GM12878 (cell line): ENCODE results near the gene ACTR2. TPM values are rescaled to one million over a fixed set of nuclear protein-coding genes. Genes with fewer than 3 reads are reported as not detected.

Experiments
- CBX3 ChIP-seq: fragments of 200-600 bp; sonication (generic); IDR thresholded peaks from 2 replicates; pipeline ENCODE4 v1.6.1; 2016; ENCODE audit warnings: low read depth, borderline replicate concordance
- ESRRA ChIP-seq: IDR thresholded peaks from 2 replicates; pipeline ENCODE4 v1.6.1; 2012; ENCODE audit warnings: mild to moderate bottlenecking, low read length, improper control_type of control experiment
- FOXK2 ChIP-seq: fragments of 450-650 bp; IDR thresholded peaks from 2 replicates; pipeline ENCODE4 v1.6.1; 2017; ENCODE audit warnings: mild to moderate bottlenecking, moderate library complexity
- ZNF622 ChIP-seq: fragments of 450-650 bp; IDR thresholded peaks from 2 replicates; pipeline ENCODE4 v1.6.1; 2017; ENCODE audit warnings: mild to moderate bottlenecking, inconsistent platforms
- polyA plus RNA-seq, 11 experiments: library from polyadenylated mRNA; depleted of rRNA in 4 of 11; unstranded in 6 of 11; stranded (reverse) in 5 of 11; fragments of >200 nt; fragmentation: Nextera tagmentation in 4 of 11; fragmentation: Illumina TruSeq in 1 of 11; extraction: Ambion mirVana in 4 of 11; extraction: Trizol in 1 of 11; gene quantifications; 1 replicate in 1 of 11; 2 replicates in 10 of 11; pipeline versions ENCODE4 v1.2.1 to v1.2.3, GENCODE V29; 2011 to 2016; ENCODE audit warnings: inconsistent platforms in 2 of 11, missing spikeins in 2 of 11, low read depth in 1 of 11
- total RNA-seq, 4 experiments: library from RNA; depleted of rRNA in 3 of 4; stranded (reverse); fragments of >200 nt in 3 of 4; fragmentation: Illumina TruSeq in 1 of 4; extraction: Trizol in 1 of 4; gene quantifications; 2 replicates each; pipeline versions ENCODE4 v1.2.1 to v1.2.3, GENCODE V29; 2013 to 2021
- TF ChIP-seq, protein P1 (sequence below): IDR thresholded peaks from 2 replicates; pipeline ENCODE4 v1.6.1; 2012; ENCODE audit warnings: low read length, inconsistent platforms
- TF ChIP-seq, protein P2 (sequence below): fragments of 450-650 bp; IDR thresholded peaks from 2 replicates; pipeline ENCODE4 v1.6.1; 2017; ENCODE audit warnings: borderline replicate concordance
- TF ChIP-seq, protein P3 (sequence below): IDR thresholded peaks from 2 replicates; pipeline ENCODE4 v1.6.1; 2012; ENCODE audit warnings: improper control_type of control experiment, low read depth, low read length; ENCODE audit not compliant: insufficient replicate concordance

ACTR2 gene
- total and polyA plus RNA-seq, 10 of the 15 experiments (the other 5 are each of a cell fraction or from before 2014, with no cell fraction given): 94.2 to 401 (median 195) TPM

DNA sequence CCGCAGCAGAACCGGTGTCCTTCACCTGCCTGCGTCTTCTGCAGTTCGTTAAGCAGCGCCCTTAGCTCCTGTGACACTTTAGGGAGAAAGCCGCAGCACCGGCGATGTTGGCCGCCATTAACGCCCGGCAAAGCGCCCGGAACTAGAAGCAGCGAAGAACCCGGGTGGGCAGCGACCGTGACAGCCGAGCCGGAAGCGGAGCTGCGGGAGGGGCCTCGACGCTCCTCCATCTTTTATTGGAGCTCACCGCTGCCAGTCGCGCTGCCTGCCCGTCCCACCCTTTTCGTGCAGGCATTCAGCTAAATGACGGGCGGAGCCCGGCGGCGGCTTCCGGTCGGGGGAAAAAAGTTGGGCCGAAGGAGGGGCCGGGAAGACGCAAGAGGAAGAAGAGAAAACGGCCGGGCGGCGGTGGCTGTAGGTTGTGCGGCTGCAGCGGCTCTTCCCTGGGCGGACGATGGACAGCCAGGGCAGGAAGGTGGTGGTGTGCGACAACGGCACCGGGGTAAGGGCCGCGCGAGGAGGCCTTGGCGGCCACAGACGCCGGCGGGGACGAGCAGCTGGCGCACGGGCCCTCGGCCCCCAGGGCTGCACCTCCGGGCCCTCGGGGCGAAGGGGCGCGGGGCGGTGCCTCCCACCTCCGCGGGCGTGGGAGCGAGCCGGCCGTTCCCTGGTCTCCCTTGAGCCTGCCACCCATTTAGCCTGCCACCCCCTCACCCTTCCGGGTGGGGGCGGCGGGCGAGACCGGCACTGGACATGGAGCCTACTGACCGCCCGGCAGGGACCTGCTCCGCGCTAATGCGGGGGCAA lies at the start of gene ACTR2 (continued):
- TF ChIP-seq ESRRA (no peak; the same call in 1 of the 2 replicates), CBX3 (no peak), ZNF622 (no peak), FOXK2 (no peak)
- TF ChIP-seq, protein P1, sequence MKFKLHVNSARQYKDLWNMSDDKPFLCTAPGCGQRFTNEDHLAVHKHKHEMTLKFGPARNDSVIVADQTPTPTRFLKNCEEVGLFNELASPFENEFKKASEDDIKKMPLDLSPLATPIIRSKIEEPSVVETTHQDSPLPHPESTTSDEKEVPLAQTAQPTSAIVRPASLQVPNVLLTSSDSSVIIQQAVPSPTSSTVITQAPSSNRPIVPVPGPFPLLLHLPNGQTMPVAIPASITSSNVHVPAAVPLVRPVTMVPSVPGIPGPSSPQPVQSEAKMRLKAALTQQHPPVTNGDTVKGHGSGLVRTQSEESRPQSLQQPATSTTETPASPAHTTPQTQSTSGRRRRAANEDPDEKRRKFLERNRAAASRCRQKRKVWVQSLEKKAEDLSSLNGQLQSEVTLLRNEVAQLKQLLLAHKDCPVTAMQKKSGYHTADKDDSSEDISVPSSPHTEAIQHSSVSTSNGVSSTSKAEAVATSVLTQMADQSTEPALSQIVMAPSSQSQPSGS: no peak
- TF ChIP-seq, protein P2, sequence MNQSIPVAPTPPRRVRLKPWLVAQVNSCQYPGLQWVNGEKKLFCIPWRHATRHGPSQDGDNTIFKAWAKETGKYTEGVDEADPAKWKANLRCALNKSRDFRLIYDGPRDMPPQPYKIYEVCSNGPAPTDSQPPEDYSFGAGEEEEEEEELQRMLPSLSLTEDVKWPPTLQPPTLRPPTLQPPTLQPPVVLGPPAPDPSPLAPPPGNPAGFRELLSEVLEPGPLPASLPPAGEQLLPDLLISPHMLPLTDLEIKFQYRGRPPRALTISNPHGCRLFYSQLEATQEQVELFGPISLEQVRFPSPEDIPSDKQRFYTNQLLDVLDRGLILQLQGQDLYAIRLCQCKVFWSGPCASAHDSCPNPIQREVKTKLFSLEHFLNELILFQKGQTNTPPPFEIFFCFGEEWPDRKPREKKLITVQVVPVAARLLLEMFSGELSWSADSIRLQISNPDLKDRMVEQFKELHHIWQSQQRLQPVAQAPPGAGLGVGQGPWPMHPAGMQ: no peak
- TF ChIP-seq, protein P3, sequence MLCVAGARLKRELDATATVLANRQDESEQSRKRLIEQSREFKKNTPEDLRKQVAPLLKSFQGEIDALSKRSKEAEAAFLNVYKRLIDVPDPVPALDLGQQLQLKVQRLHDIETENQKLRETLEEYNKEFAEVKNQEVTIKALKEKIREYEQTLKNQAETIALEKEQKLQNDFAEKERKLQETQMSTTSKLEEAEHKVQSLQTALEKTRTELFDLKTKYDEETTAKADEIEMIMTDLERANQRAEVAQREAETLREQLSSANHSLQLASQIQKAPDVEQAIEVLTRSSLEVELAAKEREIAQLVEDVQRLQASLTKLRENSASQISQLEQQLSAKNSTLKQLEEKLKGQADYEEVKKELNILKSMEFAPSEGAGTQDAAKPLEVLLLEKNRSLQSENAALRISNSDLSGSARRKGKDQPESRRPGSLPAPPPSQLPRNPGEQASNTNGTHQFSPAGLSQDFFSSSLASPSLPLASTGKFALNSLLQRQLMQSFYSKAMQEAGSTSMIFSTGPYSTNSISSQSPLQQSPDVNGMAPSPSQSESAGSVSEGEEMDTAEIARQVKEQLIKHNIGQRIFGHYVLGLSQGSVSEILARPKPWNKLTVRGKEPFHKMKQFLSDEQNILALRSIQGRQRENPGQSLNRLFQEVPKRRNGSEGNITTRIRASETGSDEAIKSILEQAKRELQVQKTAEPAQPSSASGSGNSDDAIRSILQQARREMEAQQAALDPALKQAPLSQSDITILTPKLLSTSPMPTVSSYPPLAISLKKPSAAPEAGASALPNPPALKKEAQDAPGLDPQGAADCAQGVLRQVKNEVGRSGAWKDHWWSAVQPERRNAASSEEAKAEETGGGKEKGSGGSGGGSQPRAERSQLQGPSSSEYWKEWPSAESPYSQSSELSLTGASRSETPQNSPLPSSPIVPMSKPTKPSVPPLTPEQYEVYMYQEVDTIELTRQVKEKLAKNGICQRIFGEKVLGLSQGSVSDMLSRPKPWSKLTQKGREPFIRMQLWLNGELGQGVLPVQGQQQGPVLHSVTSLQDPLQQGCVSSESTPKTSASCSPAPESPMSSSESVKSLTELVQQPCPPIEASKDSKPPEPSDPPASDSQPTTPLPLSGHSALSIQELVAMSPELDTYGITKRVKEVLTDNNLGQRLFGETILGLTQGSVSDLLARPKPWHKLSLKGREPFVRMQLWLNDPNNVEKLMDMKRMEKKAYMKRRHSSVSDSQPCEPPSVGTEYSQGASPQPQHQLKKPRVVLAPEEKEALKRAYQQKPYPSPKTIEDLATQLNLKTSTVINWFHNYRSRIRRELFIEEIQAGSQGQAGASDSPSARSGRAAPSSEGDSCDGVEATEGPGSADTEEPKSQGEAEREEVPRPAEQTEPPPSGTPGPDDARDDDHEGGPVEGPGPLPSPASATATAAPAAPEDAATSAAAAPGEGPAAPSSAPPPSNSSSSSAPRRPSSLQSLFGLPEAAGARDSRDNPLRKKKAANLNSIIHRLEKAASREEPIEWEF: no peak
- TF ChIP-seq, all 136 proteins: peak for 61
